Stimulated activated CD8-positive, alpha-beta memory T cell treated with anti-CD3 and anti-CD28 coated beads, Interleukin-4, amount 100 ng/mL, for 1 hour (primary cell): ENCODE data around the gene NUDT4.
"Not testable (repeated sequence)": the region's sequence is repeated elsewhere in the genome, so short reads cannot be mapped to it uniquely, and the experiment has no call there.

ENCODE experiments used
- DNase-seq, 2 donors: peaks; one replicate each; pipeline ENCODE4 v3.0.0-alpha.2; 2020; ENCODE audit warnings: low read depth in 2 of 2, low spot score in 1 of 2

Gene NUDT4

GRCh38 chr12:93427779-93428564 lies 50.2 kb downstream of the NUDT4 start:
- DNase-seq = no peak

GRCh38 chr12:93429448-93429847 lies 51.7 kb downstream of the NUDT4 start:
- no peak for DNase-seq

GRCh38 chr12:93429852-93430251 lies 52.1 kb downstream of the NUDT4 start:
- DNase-seq = no peak

GRCh38 chr12:93430280-93430679 lies 52.6 kb downstream of the NUDT4 start:
- DNase-seq = no peak

- DNase-seq = not testable (repeated sequence)
Observed at GRCh38 chr12:93432031-93432430, 54.3 kb downstream of the NUDT4 start.

- no peak for DNase-seq
Observed at GRCh38 chr12:93434256-93434865, 56.6 kb downstream of the NUDT4 start.

GRCh38 chr12:93438266-93439050 lies 60.7 kb downstream of the NUDT4 start:
- no peak for DNase-seq

GRCh38 chr12:93440043-93440835 lies 62.5 kb downstream of the NUDT4 start:
- DNase-seq = no peak

GRCh38 chr12:93441081-93441616 lies 63.4 kb downstream of the NUDT4 start:
- DNase-seq = peak; percentile 1 to 19

GRCh38 chr12:93441617-93442410 lies 64.1 kb downstream of the NUDT4 start, which contains the start of gene UBE2N:
Gene UBE2N, minus strand, starts transcription at chr12:93441947. Its CDS starts 63 bp downstream, at chr12:93441884.
- peak; percentile 90 to 91 for DNase-seq

- no peak for DNase-seq
Observed at GRCh38 chr12:93442411-93443340, 65.0 kb downstream of the NUDT4 start.

- no peak for DNase-seq
Observed at GRCh38 chr12:93443576-93443975, 65.9 kb downstream of the NUDT4 start.

- DNase-seq = no peak
Observed at GRCh38 chr12:93447555-93448290, 70.0 kb downstream of the NUDT4 start.

- no peak for DNase-seq
Observed at GRCh38 chr12:93448796-93449195, 71.1 kb downstream of the NUDT4 start.

- DNase-seq = no peak
Observed at GRCh38 chr12:93449277-93449676, 71.6 kb downstream of the NUDT4 start.

GRCh38 chr12:93451423-93452158 lies 73.9 kb downstream of the NUDT4 start:
- DNase-seq = no peak

- DNase-seq = no peak
Observed at GRCh38 chr12:93453633-93454032, 75.9 kb downstream of the NUDT4 start.
